HG02571 (cell line): ENCODE measurements around the gene ENTPD5.
"Not testable (repeated sequence)": the region's sequence is repeated elsewhere in the genome, so short reads cannot be mapped to it uniquely, and the experiment has no call there.

ENCODE experiments used
- ATAC-seq: cut with Tn5 transposase; IDR thresholded peaks from one replicate; pipeline ENCODE4 v1.9.1; 2021; ENCODE audit warnings: mild to moderate bottlenecking, moderate library complexity; ENCODE audit not compliant: unreplicated experiment

The ENTPD5 gene

GRCh38 chr14:73945159-73945670 lies 73.9 kb downstream of the ENTPD5 start:
- no peak for ATAC-seq

DNA sequence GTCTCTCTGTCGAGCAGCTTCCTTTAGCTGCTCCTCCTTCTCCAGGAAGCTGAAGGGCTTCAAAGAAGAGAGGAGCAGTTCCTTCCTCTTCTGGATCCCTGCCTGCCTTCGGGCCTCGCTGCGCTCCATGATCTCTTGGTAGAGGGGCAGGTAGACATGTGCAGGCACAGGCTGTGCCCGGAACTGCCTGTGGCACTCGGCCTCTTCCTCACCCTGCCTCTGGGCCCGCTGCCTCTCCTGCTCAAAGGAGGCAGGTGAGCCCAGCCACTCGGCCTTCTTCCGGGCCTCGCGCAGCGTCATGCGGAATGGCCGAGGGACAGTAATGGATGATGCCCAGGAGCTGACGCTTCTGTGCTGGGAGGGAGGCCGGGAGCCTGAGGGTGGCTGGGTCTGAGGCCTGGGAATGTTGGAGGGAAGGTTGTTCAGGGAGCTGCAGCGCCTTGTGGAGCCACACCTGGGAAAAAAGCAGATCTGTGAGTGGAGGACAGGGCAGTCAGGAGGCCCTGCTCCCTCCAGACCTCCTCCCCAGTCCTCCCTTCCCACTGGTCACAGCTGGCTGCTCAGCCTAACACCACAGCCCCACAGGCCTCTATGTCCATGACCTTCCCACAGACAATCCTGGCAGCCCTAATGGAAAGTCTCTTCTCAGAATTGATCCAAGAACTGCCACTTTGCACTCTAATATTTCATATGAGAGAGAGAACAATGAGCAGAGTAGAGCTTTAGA lies 74.5 kb downstream of the ENTPD5 start:
- no peak for ATAC-seq

DNA sequence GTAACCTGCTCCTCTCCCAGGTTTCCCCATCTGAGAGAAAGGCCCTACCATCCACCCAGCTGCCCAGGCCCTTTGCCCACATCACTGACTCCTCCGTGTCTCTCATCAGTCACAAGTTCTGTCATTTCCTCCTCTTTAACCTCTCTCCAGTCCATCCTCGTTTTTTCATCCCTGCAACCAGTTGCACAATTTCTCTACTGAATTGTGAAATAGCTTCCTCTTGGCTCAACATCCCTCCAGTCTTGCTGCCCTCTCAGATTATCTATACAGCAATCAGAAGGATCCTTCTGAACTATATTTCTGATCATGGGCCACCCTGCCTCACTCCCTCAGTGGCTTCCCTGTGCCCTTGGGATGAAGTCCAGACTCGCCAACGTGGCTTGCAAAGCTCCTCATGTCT lies 76.0 kb downstream of the ENTPD5 start:
- no peak for ATAC-seq

- ATAC-seq = no peak
These were observed 76.9 kb downstream of the ENTPD5 start for GRCh38 chr14:73942180-73942579.

DNA sequence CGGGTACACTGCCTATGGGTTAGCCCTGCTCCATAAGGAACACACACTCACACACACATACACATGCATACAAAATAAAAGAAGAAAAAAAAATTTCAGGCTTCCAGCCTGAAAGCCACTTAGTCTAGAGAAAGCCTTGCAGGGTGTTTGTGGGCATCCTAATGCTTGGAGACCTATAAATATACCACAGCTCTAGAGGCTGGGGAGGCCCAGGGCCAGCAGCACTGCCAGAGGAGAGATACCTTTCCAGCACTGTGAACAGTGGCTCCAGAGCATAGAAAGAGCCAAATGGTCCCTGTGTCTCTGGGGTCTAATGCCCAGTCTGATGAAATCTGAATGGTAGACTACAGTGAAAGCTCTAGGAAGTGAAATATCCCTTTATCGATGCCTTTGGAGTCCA lies 82.1 kb downstream of the ENTPD5 start:
- no peak for ATAC-seq

DNA sequence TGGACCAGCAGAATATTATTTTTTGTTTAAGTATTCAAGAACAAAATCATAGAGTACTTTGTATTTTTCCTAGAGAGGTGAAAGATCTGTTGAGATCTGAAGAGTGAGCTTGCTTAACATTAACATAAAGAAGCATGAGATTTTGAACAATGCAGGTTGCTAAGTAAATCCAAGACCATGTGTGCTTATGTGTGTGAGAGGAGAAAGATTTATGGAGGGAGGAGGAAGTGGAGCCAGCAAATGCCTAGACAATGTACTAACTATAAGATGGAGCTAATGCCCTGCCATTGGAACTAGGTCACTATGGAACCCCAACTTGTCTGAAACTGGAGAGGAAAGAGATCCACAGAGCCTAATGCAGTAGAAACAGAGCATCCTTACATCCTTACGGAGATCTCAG lies 82.5 kb downstream of the ENTPD5 start:
- ATAC-seq = no peak

DNA sequence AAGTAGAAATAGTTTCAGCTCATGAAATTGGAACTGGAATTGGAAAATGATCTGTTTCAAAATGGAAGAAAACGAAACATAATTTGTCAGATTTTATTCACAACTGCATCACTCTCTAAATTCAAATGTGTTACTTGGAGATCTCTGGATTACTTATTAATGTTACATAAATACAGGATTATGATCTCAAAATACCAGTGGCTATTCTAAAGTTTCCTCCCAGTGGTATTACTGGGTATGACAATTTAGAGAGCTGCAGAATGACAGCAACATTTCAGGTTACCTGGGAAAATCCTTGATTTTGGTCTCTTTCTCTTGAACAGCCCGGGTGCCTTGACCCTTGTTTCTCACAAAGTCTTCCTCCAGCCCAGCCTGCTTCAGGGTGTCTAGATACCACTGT lies 83.4 kb downstream of the ENTPD5 start:
- ATAC-seq = no peak

- ATAC-seq = no peak
These were observed 94.8 kb downstream of the ENTPD5 start for GRCh38 chr14:73924337-73924736.

- ATAC-seq = not testable (repeated sequence)
These were observed 99.6 kb downstream of the ENTPD5 start for GRCh38 chr14:73919457-73919856.

DNA sequence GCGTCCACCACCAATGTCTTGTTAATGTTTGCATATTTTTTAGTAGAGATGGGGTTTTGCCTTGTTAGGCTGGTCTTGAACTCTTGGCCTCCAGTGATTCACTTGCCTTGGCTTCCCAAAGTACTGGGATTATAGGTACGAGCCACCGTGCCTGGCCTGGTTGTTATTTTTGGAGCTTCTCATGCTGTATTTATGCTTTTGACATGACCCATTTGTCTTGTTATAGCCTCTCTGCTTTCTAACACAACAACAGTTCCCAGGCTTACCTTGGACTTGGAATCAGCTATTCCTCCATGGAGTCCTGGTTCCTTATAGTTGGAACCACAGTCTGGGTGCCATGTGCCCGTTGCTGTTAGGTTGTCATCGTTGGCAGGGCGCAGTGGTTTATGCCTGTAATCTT lies 102.8 kb downstream of the ENTPD5 start:
- ATAC-seq = no peak

- ATAC-seq = no peak
These were observed 105.8 kb downstream of the ENTPD5 start for GRCh38 chr14:73913256-73913655.

DNA sequence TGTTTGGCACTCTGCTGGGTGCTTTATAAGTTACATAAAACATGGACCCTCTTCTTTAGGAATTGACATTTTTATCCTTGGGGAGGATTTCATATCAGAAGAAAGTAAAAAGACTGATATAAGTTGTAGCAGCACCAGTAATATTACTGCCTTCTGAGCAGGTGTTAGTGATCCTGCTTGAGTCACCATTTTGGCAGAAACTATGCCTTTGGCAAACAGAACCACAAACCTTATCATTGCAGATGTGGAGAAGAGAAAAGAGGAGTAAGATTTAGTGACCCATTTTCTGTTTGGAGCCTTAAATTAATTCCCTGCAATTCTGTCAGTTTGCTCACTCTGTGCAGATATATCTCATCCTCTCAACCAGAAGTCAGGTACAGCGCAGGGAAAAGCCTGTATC lies 109.4 kb downstream of the ENTPD5 start:
- ATAC-seq = no peak
